Testis (tissue), 3 donors: ENCODE measurements around the gene STXBP5. TPM values are rescaled to one million over a fixed set of nuclear protein-coding genes. Genes with fewer than 3 reads are reported as not detected.

ENCODE experiments used
- DNase-seq: peaks from one replicate; pipeline ENCODE4 v3.0.0-alpha.2; 2019
- H3K27ac ChIP-seq, 2 donors: fragments of 200-600 bp; sonication (generic); one replicate each; pipeline ENCODE4 v1.5.1; 2019
- H3K27me3 ChIP-seq: fragments of 200-600 bp; sonication (generic); one replicate; pipeline ENCODE4 v1.5.1; 2019
- H3K36me3 ChIP-seq: fragments of 200-600 bp; sonication (generic); one replicate; pipeline ENCODE4 v1.5.1; 2017; ENCODE audit warnings: low read depth; ENCODE audit errors: missing control alignments
- H3K4me1 ChIP-seq: fragments of 200-600 bp; sonication (generic); one replicate; pipeline ENCODE4 v1.5.1; 2019
- H3K4me3 ChIP-seq, 2 donors: fragments of 200-600 bp; sonication (generic); one replicate each; pipeline ENCODE4 v1.5.1; 2017 to 2019
- H3K9me3 ChIP-seq: fragments of 200-600 bp; sonication (generic); one replicate; pipeline ENCODE4 v1.5.1; 2017
- CTCF ChIP-seq, 3 experiments: fragments of 450-650 bp in 2 of 3; fragments of 200-600 bp in 1 of 3; sonication (generic) in 1 of 3; IDR thresholded peaks; one replicate each; pipeline ENCODE4 v1.5.1; 2016 to 2019; ENCODE audit warnings: antibody characterized with exemption in 3 of 3, mild to moderate bottlenecking in 2 of 3, moderate library complexity in 1 of 3
- POLR2A ChIP-seq: fragments of 450-650 bp; IDR thresholded peaks from one replicate; pipeline ENCODE4 v1.6.1; 2017; ENCODE audit warnings: antibody characterized with exemption, mild to moderate bottlenecking, moderate library complexity
- whole genome bisulfite sequencing, 2 donors: methylation state at CpG; one replicate each; pipeline ENCODE4 v1.1.5; 2018; 5-methylcytosine and 5-hydroxymethylcytosine counted together
- intact Hi-C: fragments of 100-400 bp; cut with DNase I; formaldehyde crosslinking; loops from one replicate; pipeline ENCODE4 v1.15.1; 2023; ENCODE audit warnings: low total_unique reads
- polyA plus RNA-seq: library from polyadenylated mRNA; stranded (reverse); fragments of 350-450 nt; fragmentation: Illumina TruSeq; extraction: RNeasy Lipid Tissue Mini Kit (QIAGEN cat#74804); gene quantifications from one replicate; pipeline ENCODE4 v1.2.3, GENCODE V29; 2014; ENCODE audit warnings: low read depth, low replicate concordance; ENCODE audit not compliant: insufficient read depth
- total RNA-seq, 2 donors: library from RNA; depleted of rRNA; stranded (reverse); fragments of >200 nt; gene quantifications; one replicate each; pipeline ENCODE4 v1.2.3, GENCODE V29; 2016

The STXBP5 gene
- total and polyA plus RNA-seq, 3 donors from 2014 or later, result 29.9 to 47.4 (median 43.5) TPM

GRCh38 chr6:147173675-147174308 is 30.4 kb upstream of the STXBP5 start:
- intact Hi-C loops, result no loop called here
- Histone ChIP-seq H3K36me3 (no peaks in the 10 kb centered on the region), H3K27me3 (no peaks in the 10 kb centered on the region), H3K27ac (no peak overlapping the region), H3K4me1 (no peaks in the 10 kb centered on the region), H3K4me3 (no peak overlapping the region), H3K9me3 (no peaks in the 10 kb centered on the region)
- 73 to 82% methylated on average over 3 of the region's 3 CpGs for WGBS, 2 donors
- no peak for DNase-seq
- TF ChIP-seq POLR2A, result no peak
- TF ChIP-seq CTCF (IDR thresholded peaks at IDR 0.05), result no peak

GRCh38 chr6:147176795-147177194 is 27.4 kb upstream of the STXBP5 start:
- WGBS, 2 donors, result 58 to 76% methylated on average over 1 of the region's 1 CpG

GRCh38 chr6:147177286-147177685 is 26.9 kb upstream of the STXBP5 start:
- Histone ChIP-seq H3K36me3 (no peaks in the 10 kb centered on the region), H3K4me3 (no peak overlapping the region), H3K4me1 (no peaks in the 10 kb centered on the region), H3K9me3 (no peaks in the 10 kb centered on the region), H3K27ac (no peak overlapping the region), H3K27me3 (no peaks in the 10 kb centered on the region)
- no peak for DNase-seq
- intact Hi-C loops, result no loop called here
- TF ChIP-seq CTCF (IDR thresholded peaks at IDR 0.05) (no peak), POLR2A (no peak)
- 89 to 94% methylated on average over 3 of the region's 3 CpGs for WGBS, 2 donors

More at GRCh38 chr6:147176795-147177194, 27.4 kb upstream of the STXBP5 start:
- no peaks in the 10 kb centered on the region for H3K4me1 ChIP-seq
- TF ChIP-seq CTCF (IDR thresholded peaks at IDR 0.05) (no peak), POLR2A (no peak)
- no peaks in the 10 kb centered on the region for H3K36me3 ChIP-seq
- no peak overlapping the region for H3K27ac ChIP-seq
- H3K27me3 ChIP-seq, result no peaks in the 10 kb centered on the region
- DNase-seq, result no peak
- no peak overlapping the region for H3K4me3 ChIP-seq
- H3K9me3 ChIP-seq, result no peaks in the 10 kb centered on the region
- intact Hi-C loops, result no loop called here

- TF ChIP-seq CTCF (IDR thresholded peaks at IDR 0.05), result no peak
- no peak for TF ChIP-seq POLR2A
- intact Hi-C loops, result no loop called here
- no peaks in the 10 kb centered on the region for H3K27me3 ChIP-seq
- H3K36me3 ChIP-seq, result no peaks in the 10 kb centered on the region
- H3K9me3 ChIP-seq, result no peaks in the 10 kb centered on the region
- no peak overlapping the region for H3K4me3 ChIP-seq
- no peak overlapping the region for H3K27ac ChIP-seq
- DNase-seq, result no peak
- H3K4me1 ChIP-seq, result no peaks in the 10 kb centered on the region
Observed at GRCh38 chr6:147178355-147178754, 25.9 kb upstream of the STXBP5 start.

- no peak for TF ChIP-seq POLR2A
- no peak for TF ChIP-seq CTCF (IDR thresholded peaks at IDR 0.05)
- 93 to 94% methylated on average over 3 of the region's 3 CpGs for WGBS, 2 donors
- no peaks in the 10 kb centered on the region for H3K27me3 ChIP-seq
Observed at GRCh38 chr6:147179809-147180208, 24.4 kb upstream of the STXBP5 start.

More at GRCh38 chr6:147179809-147180208, 24.4 kb upstream of the STXBP5 start:
- DNase-seq, result no peak
- H3K4me1 ChIP-seq, result no peaks in the 10 kb centered on the region
- H3K36me3 ChIP-seq, result no peaks in the 10 kb centered on the region
- no peak overlapping the region for H3K4me3 ChIP-seq
- no peaks in the 10 kb centered on the region for H3K9me3 ChIP-seq
- intact Hi-C loops, result no loop called here
- H3K27ac ChIP-seq, result no peak overlapping the region
